GM21423 (cell line): ENCODE measurements around the gene LINC00632.

Experiments used
- ATAC-seq: cut with Tn5 transposase; IDR thresholded peaks from one replicate; pipeline ENCODE4 v1.9.1; 2021; ENCODE audit warnings: mild to moderate bottlenecking, moderate library complexity; ENCODE audit not compliant: unreplicated experiment

Gene LINC00632

DNA sequence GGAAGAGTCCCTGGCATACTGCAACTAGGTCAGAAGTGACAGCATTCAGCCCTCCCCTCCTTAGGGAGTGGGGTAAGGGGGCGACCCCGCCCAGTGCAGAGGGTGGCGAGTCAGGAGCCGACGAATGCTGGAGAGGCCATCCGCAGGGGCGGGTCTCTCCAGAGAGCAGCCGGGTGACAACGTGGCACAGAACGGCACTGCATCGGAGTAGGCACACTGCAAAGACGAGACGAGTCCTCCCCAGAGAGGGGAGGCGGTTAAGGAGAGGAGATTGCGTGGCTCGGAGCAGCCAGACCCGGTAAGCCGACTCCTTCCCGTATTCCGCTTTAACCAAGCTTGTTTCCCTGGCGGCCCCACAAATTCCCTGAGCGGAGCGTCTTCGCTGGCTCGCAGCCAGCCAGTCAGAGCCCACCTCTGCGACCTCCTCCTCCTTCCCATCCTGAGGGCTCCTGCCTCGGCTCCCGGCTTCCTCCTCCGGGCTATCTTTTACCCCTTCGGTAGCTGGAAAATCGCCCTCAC lies 54.9 kb downstream of the LINC00632 start:
- no peak for ATAC-seq

DNA sequence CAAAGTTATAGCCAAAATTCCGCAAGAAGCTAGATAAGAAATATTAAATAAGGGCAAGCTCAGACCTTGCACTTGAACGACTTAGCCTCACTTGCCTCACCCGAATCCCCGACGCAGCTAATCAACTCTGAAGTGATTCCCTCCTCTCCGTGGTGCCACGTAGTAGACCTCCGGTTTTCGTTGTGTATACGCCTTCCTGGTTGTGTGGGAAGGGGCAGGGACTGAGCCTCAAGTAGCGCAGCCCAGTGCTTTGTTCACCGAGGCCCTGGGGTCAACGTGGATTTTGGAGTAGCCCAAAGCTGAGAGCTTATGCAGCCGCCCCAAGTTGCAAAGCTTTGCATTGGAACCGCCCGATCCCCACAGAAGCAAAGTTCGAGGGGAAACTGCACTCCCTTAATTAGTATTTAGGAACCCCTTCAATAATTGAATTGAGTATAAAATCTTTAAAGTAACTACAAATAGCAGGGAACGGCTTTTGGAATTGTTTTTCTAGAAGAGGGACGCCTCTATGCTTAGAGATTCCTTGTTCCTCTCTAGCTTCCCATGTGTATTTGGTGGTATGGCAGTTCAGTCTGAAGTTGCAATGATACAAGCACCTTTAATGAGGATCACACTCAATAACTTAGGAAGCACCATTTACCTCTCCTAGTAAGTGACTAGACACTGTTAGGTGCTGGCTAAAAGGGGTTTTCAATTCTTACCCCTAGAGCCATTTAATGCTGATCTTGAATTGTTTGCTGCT lies 55.7 kb downstream of the LINC00632 start:
- no peak for ATAC-seq

DNA sequence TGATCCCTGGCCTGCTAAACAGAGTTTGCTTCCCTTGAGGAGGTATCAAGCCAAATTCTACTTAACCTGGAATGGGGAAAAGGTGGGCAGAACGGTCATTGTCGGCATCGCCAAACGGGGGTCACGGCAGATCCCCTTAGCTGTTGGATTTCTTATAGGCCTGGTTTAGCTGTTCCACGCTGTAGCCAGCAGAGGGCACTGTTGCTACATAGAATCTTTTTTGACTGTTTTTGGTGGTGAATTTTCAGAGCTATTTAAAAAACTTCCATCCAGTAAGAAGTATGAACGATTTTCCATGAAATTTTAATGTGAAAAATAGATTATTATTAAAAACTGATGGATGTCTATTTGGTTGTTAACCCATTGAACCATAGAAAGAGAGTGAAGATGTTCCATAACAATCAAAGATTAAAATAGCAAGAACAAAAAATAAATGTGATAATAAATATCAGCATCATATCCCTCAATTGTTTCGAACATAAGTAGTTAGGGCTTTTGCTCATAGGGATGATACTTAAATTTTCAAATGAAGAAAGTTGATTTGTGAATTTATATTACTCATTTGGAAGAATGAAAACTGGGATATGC lies 56.6 kb downstream of the LINC00632 start:
- ATAC-seq = no peak

DNA sequence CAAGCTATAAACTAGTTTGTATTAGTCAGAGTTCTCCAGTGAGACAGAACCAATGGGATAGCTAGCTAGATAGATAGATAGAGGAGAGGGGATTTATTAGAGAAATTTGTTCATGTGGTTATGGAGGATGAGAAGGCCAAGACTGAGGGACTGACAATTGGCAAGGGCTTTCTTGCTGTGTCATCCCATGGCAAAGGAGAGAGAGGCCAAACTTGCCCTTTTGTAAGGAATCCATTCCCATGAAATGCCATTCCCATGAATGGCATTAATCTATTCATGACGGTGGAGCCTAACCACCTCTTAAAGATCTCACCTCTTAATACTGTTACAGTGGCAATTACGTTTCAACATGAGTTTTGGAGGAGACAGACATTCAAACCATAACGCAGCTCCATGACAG lies 58.1 kb downstream of the LINC00632 start:
- no peak for ATAC-seq

DNA sequence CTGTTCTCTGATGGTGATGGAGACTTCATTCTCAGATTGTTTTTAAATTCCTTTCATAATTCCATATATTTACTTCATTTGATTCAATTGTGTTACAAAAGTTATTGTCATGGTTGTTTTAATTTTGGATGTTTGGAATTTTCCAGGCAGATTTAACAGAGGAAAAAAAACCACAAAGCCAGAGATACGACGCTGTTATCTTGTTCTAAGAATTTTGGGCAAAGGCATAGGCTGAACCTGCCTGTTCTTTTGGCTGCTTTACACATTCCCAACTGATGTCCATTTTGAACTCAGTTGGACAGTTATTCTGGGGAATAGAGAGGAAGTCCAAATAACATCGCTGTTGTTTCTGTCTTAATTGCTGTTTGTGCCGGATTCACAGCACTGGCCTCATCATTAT lies 65.7 kb downstream of the LINC00632 start:
- no peak for ATAC-seq

DNA sequence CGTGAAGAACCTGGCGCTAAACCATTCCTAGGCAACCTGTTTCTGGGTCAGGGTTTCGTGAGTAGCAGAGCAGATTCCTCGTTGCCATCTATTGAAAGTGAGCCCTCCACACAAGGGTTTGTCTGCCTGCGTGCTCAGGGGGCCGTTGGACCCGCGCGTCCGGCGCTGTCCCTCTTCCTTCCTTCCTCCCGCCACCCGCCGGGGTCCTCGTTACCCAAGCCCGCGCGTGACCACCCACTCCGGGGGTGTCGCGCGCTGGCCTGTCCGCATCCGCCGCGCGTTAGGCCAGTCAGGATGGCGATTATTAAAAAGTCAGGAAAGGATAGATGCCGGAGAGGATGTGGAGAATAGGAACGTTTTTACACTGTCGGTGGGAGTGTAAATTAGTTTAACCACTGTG lies 66.8 kb downstream of the LINC00632 start:
- ATAC-seq = no peak

DNA sequence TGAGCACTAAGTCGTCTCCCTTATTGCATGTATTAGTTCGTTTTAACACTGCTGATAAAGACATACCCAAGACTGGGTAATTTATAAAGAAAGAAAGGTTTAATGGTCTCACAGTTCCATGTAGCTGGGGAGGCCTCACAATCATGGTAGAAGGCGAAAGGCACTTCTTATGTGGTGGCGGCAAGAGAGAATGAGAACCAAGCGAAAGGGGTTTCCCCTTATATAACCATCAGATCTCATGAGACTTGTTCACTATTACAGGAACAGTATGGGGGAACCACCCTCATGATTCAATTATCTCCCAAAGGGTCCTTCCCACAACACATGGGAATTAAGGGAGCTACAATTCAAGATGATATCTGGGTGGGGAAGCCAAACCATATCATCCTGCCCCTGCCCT lies 85.1 kb downstream of the LINC00632 start:
- ATAC-seq = no peak

DNA sequence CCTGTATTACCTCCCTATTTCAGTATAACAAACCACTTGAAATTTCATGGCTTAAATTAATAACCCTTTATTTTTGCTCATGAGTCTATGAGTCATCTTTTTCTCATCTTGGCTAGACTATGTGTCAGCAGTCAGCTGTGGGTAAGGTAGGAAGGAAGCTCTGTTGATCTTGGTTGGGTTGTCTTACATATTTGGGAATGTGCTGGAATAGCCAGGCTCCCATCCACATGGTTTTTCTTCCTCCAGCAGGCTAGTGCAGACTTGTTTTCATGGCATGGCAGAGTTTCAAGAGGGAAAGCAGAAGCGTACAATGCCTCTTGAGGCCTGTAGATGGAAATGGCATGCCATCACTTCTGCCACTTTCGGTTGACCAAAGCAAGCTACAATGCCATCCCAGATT lies 89.7 kb downstream of the LINC00632 start:
- no peak for ATAC-seq

DNA sequence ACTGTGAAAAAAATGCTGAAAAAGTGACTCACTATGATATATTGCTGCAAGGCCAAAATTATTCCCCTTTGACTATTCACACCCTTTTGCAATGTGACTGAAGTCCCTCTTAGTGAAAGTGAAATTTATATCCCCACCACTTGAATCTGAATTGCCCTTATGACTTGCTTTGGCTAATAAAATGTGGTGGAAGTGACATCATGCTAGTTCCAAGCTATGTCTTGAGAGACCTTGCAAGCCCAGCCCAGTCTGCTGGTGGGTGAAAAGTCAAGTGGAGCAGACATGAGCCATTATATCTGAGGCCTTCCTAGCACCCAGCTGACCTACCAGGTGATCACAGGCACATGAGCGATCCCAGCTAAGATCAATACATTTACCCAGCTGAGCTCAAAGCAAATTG lies 94.7 kb downstream of the LINC00632 start:
- no peak for ATAC-seq

DNA sequence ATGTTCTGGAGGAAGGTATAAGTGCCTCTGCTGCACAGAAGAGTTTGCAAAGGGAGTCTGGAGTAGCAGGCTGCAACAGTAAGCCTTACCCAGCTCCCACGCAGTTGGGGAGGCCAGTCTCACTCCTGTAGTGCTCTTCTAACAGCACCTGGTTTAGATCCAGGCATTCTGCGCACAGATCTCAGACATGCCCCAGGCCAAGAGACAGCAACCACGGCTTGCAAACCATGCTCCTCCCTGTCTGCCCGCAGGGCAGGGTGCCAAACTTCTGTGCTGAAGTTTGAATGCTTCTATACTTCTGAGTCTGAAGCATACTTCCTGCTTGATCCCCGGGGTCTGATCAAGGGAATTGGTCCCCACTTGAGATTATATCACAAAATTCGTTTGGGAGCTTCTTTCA lies 106.3 kb downstream of the LINC00632 start:
- no peak for ATAC-seq

DNA sequence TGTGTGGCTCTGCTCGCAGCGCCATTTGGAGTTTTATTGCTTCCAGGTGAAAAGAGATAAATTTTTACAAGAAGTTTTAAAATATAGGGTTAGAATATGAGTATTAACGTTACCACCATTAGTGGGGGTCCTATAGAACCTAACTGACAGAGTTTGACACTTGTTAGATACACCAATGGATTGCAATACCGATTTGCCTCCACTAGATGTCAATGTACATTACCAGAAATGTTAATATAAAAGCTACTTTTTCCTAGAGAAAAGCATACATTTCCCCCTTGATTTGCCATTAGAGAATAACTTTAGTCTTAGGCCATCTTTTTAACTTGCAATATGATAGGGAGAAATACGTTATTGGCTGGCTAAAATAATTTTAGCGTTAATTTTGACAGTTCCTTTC lies 108.4 kb downstream of the LINC00632 start:
- ATAC-seq = no peak

DNA sequence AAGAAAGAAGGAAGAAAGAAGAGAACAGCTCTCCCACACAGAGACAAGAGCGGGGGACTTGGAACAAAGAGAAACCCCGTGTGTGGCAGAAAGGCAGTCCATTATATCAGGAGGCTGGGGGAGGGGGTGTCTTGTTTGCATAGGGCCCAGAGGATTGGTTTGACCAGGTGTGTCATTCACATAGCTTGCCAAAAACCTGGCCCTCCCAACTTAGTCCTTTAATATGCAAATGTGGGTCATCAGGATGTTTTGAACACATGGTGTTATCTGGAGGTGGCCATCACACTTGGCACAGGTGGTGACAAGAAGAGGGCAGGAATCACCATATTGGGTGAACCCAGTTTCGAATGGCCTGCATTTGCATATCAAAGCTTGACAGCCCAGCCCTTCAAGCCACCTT lies 111.7 kb downstream of the LINC00632 start:
- ATAC-seq = no peak

DNA sequence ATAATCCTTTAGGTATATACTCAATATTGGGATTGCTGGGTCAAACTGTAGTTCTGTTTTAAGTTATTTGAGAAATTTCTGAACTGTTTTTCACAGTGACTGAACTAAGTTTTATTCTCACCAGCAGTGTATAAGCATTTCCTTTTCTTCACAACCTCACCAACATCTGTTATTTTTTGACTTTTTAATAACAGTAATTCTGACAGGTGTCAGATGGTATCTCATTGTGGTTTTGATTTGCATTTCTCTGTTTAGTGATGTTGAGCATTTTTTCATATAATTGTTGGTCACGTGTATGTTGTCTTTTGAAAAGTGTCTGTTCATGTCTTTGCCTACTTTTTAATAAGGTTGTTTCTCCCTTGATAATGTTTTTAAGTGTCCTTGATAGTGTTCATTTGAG lies 112.6 kb downstream of the LINC00632 start:
- no peak for ATAC-seq

DNA sequence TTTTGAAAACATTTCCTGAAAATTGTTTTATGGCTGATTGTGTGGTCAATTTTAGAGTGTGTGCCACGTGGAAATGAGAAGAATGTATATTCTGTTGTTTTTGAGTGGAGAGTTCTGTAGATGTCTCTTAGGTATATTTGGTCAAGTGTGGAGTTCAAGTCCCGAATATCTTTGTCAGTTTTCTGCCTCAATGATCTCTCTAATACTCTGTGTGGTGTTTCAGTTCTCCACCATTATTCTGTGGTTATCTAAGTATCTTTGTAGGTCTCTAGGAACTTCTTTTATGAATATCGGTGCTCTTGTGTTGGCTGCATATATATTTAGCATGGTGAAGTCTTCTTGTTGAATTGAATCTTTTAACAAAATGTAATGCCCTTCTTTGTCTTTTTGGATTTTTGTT lies 113.3 kb downstream of the LINC00632 start:
- no peak for ATAC-seq

DNA sequence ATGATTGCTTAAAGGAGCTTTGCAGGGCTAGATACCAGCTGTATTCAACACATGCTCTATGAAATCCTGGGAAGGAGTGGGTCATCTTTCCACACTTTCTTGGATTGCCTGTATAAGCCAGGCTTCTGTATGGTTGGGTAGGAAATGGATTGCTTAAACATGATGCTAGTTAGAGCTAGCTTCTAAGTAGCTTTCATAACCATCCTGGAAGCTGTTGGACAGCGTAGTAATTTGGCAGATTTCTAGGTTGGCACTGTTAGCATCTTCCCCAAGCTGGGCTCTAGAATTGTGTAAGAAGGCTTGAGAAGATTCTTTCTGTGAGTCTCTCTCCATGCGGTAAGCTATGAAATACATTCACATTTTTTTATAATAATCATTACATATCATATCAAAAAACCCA lies 127.3 kb downstream of the LINC00632 start:
- ATAC-seq = no peak
